Kidney (tissue), 14 donors: ENCODE measurements around the gene MCRS1. TPM values are rescaled to one million over a fixed set of nuclear protein-coding genes. Genes with fewer than 3 reads are reported as not detected.

Experiments
- DNase-seq, 5 donors: peaks; one replicate each; pipeline ENCODE4 v3.0.0-alpha.2; 2013 to 2020
- FAIRE-seq: peaks from 2 replicates; lab custom pipeline; 2012; peaks lifted over from hg19 to GRCh38; lab: Jason Lieb, UNC
- H3K27ac ChIP-seq, 2 donors: one replicate each; pipeline ENCODE4 v1.7.0; 2013; ENCODE audit warnings: low read depth in 2 of 2, low read length in 2 of 2, inconsistent platforms in 1 of 2
- H3K27me3 ChIP-seq: one replicate; pipeline ENCODE4 v1.7.1; 2013; ENCODE audit warnings: low read length, inconsistent platforms; ENCODE audit not compliant: control insufficient read depth, insufficient read depth
- H3K36me3 ChIP-seq, 3 donors: one replicate each; pipeline versions ENCODE4 v1.7.0 to v1.7.1; 2013; ENCODE audit warnings: low read length in 3 of 3, control low read depth in 1 of 3, inconsistent platforms in 1 of 3; ENCODE audit not compliant: insufficient read depth in 3 of 3, control insufficient read depth in 2 of 3
- H3K4me1 ChIP-seq, 3 donors: one replicate each; pipeline versions ENCODE4 v1.7.0 to v1.7.1; 2013; ENCODE audit warnings: low read length in 3 of 3, inconsistent platforms in 1 of 3, low read depth in 1 of 3; ENCODE audit not compliant: control insufficient read depth in 2 of 3, insufficient read depth in 2 of 3
- H3K4me3 ChIP-seq, 3 donors: one replicate each; pipeline versions ENCODE4 v1.7.0 to v1.8.1; 2013; ENCODE audit warnings: low read length in 3 of 3, control low read depth in 1 of 3, inconsistent platforms in 1 of 3
- H3K9ac ChIP-seq, 3 donors: one replicate each; pipeline versions ENCODE4 v1.7.0 to v1.7.1; 2013; ENCODE audit warnings: low read length in 3 of 3, control low read depth in 1 of 3, inconsistent platforms in 1 of 3
- H3K9me3 ChIP-seq, 3 donors: one replicate each; pipeline versions ENCODE4 v1.7.0 to v1.7.1; 2013; ENCODE audit warnings: low read length in 3 of 3, control low read depth in 1 of 3, inconsistent platforms in 1 of 3; ENCODE audit not compliant: control insufficient read depth in 2 of 3, insufficient read depth in 1 of 3
- intact Hi-C: fragments of 100-400 bp; cut with DNase I; formaldehyde crosslinking; loops from one replicate; pipeline ENCODE4 v1.11.1; 2022
- polyA plus RNA-seq: library from polyadenylated mRNA; stranded (reverse); fragments of 350-450 nt; fragmentation: Illumina TruSeq; extraction: RNeasy Lipid Tissue Mini Kit (QIAGEN cat#74804); gene quantifications from one replicate; pipeline ENCODE4 v1.2.3, GENCODE V29; 2014; ENCODE audit warnings: low read depth, low replicate concordance; ENCODE audit not compliant: insufficient read depth
- total RNA-seq: library from RNA; stranded (reverse); fragmentation: NEBNext Ultra II Directional; extraction: Animal tissue kit (Norgen Biotek cat#: 25700); gene quantifications from one replicate; pipeline ENCODE4 v1.2.1, GENCODE V29; 2021
- TF ChIP-seq, protein P1 (sequence below): IDR thresholded peaks from 3 replicates; pipeline ENCODE4 v1.5.1; 2012; ENCODE audit warnings: mild to moderate bottlenecking, moderate library complexity, borderline replicate concordance; ENCODE audit not compliant: insufficient read depth; ENCODE audit errors: extremely low read depth
- donor health status: control.
- donor health status: control.
- donor health status: control.
- donor health status: control.
- donor health status: control.
- donor health status: DM: yes; HTN: yes; CAD: no.
- donor health status: Normal renal cell carcinoma (clear cell type).

The MCRS1 gene
- total and polyA plus RNA-seq, 2 donors from 2014 or later = 60.4 to 66.8 TPM

DNA sequence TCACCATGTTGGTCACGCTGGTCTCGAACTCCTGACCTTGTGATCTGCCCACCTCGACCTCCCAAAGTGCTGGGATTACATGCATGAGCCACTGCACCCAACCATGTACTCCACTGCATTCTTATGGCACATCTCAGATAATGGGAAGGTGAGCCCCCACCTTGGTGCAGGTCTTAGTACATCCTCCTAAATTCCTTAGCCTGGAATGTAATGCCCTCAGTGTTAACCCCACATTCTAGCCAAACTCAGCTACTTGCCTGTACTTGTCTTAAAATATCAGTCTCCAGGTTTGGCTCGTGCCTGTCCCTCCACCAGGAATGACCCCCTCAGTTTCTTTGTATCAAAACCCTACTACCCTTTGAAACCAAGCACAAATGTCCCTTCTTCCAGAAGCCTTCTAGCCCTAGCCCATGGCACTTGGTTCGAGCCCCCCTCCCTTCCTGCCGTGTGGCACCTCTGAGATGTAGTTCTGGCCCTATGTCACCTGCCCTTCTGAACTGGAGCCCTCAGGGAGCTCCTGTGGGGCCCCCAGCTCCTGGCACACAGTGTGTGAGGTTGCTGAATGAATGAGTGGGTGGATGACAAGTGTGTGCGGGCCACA, 20.8 kb downstream of the MCRS1 start:
- Histone ChIP-seq H3K27me3 (peaks cover 5% of the 10 kb centered on the region), H3K4me1 (peaks cover 0 to 11% (median 0%) of the 10 kb centered on the region in 3 donors), H3K36me3 (no peaks in the 10 kb centered on the region), H3K4me3 (no peak overlapping the region), H3K9ac (no peak overlapping the region), H3K9me3 (no peaks in the 10 kb centered on the region), H3K27ac (no peak overlapping the region)
- FAIRE-seq = no peak
- TF ChIP-seq, protein P1, sequence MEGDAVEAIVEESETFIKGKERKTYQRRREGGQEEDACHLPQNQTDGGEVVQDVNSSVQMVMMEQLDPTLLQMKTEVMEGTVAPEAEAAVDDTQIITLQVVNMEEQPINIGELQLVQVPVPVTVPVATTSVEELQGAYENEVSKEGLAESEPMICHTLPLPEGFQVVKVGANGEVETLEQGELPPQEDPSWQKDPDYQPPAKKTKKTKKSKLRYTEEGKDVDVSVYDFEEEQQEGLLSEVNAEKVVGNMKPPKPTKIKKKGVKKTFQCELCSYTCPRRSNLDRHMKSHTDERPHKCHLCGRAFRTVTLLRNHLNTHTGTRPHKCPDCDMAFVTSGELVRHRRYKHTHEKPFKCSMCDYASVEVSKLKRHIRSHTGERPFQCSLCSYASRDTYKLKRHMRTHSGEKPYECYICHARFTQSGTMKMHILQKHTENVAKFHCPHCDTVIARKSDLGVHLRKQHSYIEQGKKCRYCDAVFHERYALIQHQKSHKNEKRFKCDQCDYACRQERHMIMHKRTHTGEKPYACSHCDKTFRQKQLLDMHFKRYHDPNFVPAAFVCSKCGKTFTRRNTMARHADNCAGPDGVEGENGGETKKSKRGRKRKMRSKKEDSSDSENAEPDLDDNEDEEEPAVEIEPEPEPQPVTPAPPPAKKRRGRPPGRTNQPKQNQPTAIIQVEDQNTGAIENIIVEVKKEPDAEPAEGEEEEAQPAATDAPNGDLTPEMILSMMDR = no peak
- no peak for DNase-seq
- intact Hi-C loops = no loop called here

DNA sequence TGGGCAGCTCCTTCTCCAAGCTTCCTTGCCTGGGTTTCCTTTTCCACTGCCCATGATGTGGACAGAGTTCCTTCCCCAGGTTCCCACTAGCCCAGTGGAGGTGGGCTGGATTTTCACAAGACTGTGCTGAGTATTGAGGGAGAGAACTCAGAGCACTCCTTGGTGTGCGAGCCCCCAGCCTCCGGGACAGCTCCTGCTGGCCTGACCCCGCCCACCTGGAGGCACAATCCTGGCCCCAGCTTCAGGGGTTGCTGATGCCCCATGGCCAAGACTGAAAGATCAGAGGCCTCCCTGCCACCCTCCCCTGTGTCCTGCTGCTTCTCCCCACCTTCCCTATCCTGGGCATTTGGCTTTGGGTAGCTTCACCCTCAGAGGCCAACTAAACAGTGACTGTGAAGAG, 21.5 kb downstream of the MCRS1 start:
- Histone ChIP-seq H3K4me1 (peaks cover 0 to 9% (median 0%) of the 10 kb centered on the region in 3 donors), H3K27me3 (peaks cover 5% of the 10 kb centered on the region), H3K36me3 (no peaks in the 10 kb centered on the region), H3K9me3 (no peaks in the 10 kb centered on the region), H3K4me3 (no peak overlapping the region), H3K27ac (no peak overlapping the region), H3K9ac (no peak overlapping the region)
- no peak for FAIRE-seq
- TF ChIP-seq, protein P1 = no peak
- intact Hi-C loops = no loop called here
- no peak for DNase-seq

DNA sequence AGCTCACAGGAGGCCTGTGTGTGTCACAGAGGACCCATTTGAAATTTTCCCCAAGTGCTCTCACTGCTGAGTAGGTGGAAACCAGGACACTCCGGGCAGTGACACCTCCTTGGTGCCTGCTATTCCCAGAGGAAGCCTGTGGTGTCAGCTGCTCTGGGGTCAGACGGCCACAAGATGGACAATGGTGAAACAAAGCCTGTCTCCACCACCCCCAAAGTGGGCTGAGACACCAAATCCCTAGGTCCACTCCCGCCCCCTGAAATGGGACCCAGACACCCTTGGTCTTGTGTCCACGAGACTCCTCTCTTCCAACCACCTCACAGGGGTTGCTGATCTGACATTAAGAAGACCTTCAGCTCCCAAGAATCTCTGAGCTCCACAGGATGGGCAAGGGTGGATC, 22.1 kb downstream of the MCRS1 start:
- Histone ChIP-seq H3K9me3 (no peaks in the 10 kb centered on the region), H3K4me3 (no peak overlapping the region), H3K27ac (no peak overlapping the region), H3K4me1 (peaks cover 0 to 9% (median 0%) of the 10 kb centered on the region in 3 donors), H3K36me3 (no peaks in the 10 kb centered on the region), H3K27me3 (peaks cover 5% of the 10 kb centered on the region), H3K9ac (no peak overlapping the region)
- no peak for FAIRE-seq
- TF ChIP-seq, protein P1 = no peak
- DNase-seq = no peak
- intact Hi-C loops = no loop called here
